Measurements from ENCODE around the gene ZNF711.
"Not testable (repeated sequence)": the region's sequence is repeated elsewhere in the genome, so short reads cannot be mapped to it uniquely, and the experiment has no call there.

The ZNF711 gene

GRCh38 chrX:85243761-85244449 lies at the start of gene ZNF711, which contains the start of gene SATL1:
Gene ZNF711, plus strand, starts transcription at chrX:85243991. Its CDS starts 3,582 bp downstream, at chrX:85247573.
Gene SATL1, minus strand, starts transcription at chrX:85243779. Its CDS starts 134,811 bp downstream, at chrX:85108968.
- peak; percentile 4 for DNase-seq

DNA sequence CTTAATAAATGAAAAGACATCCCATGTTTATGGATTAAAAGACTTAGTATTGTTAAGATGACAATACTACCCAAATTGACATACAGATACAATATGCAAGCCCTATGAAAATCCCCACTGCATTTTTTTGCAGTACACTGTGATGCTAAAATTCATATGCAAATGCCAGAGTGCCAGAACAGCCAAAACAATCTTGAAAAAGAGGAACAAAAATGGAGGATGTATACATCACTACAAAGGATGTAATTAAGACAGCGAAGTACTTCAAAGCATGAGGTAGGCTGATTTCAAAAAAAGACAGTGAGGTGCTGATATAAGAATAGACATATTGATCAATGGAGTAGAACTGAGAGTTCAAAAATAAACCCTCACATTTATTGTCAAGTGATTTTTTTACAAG lies 47.5 kb upstream of the ZNF711 start:
- DNase-seq, result no peak

- no peak for DNase-seq
Observed at GRCh38 chrX:85203461-85203970, 40.3 kb upstream of the ZNF711 start.

DNA sequence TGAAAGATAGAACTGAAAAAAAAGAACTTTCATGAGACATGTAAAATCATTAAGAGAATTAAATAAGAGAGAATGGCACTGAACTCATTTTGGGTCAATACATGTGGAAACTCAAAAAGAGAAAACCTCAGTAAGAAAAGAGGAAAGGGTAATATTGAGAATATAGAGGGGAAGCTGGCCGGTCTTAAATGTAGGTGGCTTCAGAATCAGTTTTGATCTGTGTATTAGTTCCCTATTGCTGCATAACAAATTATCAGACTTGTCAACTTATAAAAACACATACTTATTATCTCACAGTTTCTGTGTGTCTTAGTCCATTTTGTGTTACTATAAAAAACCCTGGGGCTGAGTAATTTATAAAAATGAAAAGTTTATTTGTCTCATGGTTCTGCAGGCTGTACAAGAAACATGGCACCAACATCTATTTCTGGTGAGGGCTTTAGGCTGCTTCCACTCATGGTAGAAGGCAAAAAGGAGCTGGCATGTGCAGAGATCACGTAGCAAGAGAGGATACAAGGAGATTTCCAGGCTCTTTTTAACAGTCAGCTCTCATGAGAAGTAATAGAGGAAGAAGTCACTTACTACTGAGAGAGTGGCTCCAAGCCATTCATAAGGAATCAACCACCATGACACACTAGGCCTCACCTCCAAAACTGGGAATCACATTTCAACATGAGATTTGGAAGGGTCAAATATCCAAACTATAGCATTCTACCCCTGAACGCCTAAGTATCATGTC lies 29.8 kb upstream of the ZNF711 start:
- no peak for DNase-seq

- no peak for DNase-seq
Observed at GRCh38 chrX:85215946-85216345, 27.8 kb upstream of the ZNF711 start.

GRCh38 chrX:85221361-85221760 lies 22.4 kb upstream of the ZNF711 start:
- no peak for DNase-seq

GRCh38 chrX:85223359-85223758 lies 20.4 kb upstream of the ZNF711 start:
- no peak for DNase-seq

DNA sequence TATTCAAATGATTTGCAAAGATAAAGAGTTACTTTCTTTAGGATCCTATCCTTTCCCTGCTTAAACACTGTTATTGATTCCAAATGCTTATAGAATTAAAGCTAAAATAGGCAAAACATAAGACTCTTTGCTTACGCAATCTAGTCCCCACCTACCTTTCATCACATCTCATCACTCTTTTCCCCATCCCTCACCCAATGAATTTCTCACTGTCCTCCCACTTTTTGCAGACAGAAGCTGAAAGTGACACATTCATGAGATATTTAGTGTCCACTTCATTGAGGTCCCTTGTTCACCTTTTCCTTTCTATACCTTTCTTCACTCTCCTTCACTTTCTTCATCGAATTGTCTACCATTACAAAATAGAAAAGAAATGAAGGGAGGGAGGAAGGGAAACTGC lies 636 bp upstream of the ZNF711 start:
- DNase-seq, result no peak

DNA sequence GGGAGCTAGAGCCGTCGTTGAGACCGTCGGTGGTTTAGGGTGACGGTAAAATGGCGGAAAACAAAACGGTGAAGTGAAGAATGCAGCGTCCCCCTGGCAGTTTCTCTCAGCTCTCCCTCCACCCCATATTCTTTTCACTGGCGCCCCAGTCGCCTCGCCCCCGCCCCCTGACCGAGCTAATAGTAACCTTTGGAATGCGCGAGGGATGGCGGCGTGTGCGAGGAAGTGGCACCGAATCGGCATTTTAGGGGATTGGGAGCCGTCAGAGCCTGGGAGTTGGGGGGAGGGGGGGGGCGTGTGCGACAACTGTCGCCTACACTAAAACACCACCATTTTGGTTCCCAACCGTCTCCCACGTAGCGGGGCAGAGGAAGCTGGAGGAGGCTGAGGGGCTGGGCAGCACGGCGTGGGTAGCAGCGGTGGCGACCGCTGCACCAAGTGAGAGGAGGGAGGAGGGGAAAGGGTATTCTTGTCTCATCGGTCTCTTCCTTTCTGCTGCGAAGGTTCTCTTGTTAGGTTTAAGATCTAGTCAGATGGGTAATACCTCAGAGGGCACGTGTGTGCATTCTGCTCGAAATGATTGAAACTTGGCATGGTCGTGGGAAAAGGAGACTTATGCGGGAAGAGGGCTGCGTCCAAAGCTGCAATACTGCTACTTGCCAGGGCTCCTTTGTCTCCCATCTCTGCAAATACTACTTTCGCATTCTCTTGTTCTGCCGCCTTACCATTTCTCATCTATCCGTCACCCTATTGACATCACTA lies 840 bp downstream of the ZNF711 start:
- peak; percentile 18 for DNase-seq

DNA sequence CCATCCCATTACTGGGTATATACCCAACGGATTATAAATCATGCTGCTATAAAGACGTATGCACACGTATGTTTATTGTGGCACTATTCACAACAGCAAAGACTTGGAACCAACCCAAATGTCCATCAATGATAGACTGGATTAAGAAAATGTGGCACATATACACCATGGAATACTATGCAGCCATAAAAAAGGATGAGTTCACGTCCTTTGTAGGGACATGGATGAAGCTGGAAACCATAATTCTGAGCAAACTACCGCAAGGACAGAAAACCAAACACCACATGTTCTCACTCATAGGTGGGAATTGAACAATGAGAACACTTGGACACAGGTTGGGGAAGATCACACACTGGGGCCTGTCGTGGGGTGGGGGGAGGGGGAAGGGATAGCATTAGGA lies 41.5 kb downstream of the ZNF711 start:
- DNase-seq, result not testable (repeated sequence)

DNA sequence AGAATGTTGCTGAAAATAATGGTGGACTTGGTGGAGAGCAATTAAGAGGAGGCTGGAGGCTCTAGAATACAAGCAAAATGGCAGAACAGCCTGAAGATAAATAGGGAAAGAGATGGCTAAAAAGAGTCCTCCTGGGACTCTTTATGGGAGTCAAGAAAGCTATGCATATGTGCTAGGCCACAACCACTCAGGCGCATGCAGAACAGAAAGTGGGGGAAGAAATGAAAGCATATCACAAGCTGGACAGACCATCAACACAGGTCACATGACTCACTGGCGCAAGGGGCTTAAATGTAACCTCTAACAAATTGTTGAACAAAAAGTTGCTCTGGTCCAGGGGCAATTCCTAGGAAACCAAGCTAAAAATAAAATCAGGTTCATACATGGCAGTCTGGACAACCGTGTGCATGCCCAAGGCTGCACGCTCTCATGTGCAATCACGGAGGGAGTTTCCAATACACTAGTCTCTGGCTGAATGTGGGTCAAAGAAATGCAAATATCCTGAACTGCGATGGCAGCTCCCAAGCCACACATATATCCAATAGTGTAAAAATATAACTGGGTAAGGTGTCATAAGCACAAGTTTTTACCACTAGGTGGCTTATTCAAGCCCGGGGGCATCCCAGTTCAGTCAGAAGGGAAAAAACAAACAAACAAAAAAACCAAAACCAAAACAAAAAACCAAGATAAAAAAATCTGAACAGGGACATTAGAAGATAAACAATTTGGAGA lies 45.4 kb downstream of the ZNF711 start:
- no peak for DNase-seq

- DNase-seq, result no peak
Observed at GRCh38 chrX:85303544-85303943, 59.8 kb downstream of the ZNF711 start.

GRCh38 chrX:85309717-85310116 lies 65.9 kb downstream of the ZNF711 start:
- DNase-seq, result no peak

- DNase-seq, result not testable (repeated sequence)
Observed at GRCh38 chrX:85311348-85311747, 67.6 kb downstream of the ZNF711 start.

Measured in inflammatory macrophage treated with lipopolysaccharide for 4 hours (primary cell).